ENCODE data around the gene EHMT1.

EHMT1 gene

GRCh38 chr9:137760426-137760825 lies 141.6 kb downstream of the EHMT1 start:
- Histone ChIP-seq H3K27ac (ENCODE audit: low read depth, low read length) (peak overlapping the region; percentile 50; the same call in 1 of the 2 replicates), H3K4me1 (ENCODE audit: control insufficient read depth, insufficient read depth, low read length, unreplicated experiment) (peaks cover 17% of the 10 kb centered on the region), H3K36me3 (ENCODE audit: insufficient read depth, low read length) (peaks cover 30% of the 10 kb centered on the region; the same call in 1 of the 2 replicates), H2AFZ (ENCODE audit: low read length, unreplicated experiment) (no peak overlapping the region), H3K27me3 (ENCODE audit: insufficient read depth, low read length) (no peaks in the 10 kb centered on the region), H3K4me3 (ENCODE audit: low read depth, low read length) (no peak overlapping the region), H3K79me2 (ENCODE audit: control insufficient read depth, insufficient read depth, low read length, unreplicated experiment) (peaks cover 10% of the 10 kb centered on the region)

DNA sequence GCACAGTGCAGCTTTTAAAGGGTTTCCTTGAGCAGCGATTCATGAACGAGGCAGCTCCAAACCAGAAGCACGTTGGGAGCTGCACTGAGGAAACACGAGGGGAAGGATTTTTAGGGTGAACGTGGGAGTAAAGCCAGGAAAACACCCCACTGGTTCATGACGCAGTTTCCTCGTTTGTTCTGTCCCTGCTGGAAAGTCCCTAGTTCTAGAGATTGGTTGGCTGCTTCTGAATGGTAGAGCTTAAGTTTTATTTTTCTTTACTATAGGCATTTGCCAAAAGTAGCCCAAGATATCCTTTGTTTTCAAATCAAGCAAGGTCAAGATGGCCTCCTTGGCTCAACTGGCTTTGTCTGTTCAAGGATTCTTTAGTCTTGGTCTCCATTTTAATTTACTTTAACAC lies 142.2 kb downstream of the EHMT1 start:
- H3K27ac ChIP-seq (ENCODE audit: low read depth, low read length): peak overlapping the region; percentile 50; the same call in 1 of the 2 replicates
- peaks cover 27% of the 10 kb centered on the region; the same call in 1 of the 2 replicates for H3K36me3 ChIP-seq (ENCODE audit: insufficient read depth, low read length)
- no peak overlapping the region for H3K4me3 ChIP-seq (ENCODE audit: low read depth, low read length)
- H3K27me3 ChIP-seq (ENCODE audit: insufficient read depth, low read length): no peaks in the 10 kb centered on the region
- H3K79me2 ChIP-seq (ENCODE audit: control insufficient read depth, insufficient read depth, low read length, unreplicated experiment): peaks cover 10% of the 10 kb centered on the region
- H3K4me1 ChIP-seq (ENCODE audit: control insufficient read depth, insufficient read depth, low read length, unreplicated experiment): peaks cover 17% of the 10 kb centered on the region
- H2AFZ ChIP-seq (ENCODE audit: low read length, unreplicated experiment): no peak overlapping the region

- no peaks in the 10 kb centered on the region for H3K27me3 ChIP-seq (ENCODE audit: insufficient read depth, low read length)
- H2AFZ ChIP-seq (ENCODE audit: low read length, unreplicated experiment): no peak overlapping the region
- H3K4me1 ChIP-seq (ENCODE audit: control insufficient read depth, insufficient read depth, low read length, unreplicated experiment): peaks cover 17% of the 10 kb centered on the region
- peaks cover 6% of the 10 kb centered on the region for H3K79me2 ChIP-seq (ENCODE audit: control insufficient read depth, insufficient read depth, low read length, unreplicated experiment)
- no peak overlapping the region for H3K27ac ChIP-seq (ENCODE audit: low read depth, low read length)
- peaks cover 27% of the 10 kb centered on the region; the same call in 1 of the 2 replicates for H3K36me3 ChIP-seq (ENCODE audit: insufficient read depth, low read length)
- H3K4me3 ChIP-seq (ENCODE audit: low read depth, low read length): no peak overlapping the region
These were observed 143.0 kb downstream of the EHMT1 start for GRCh38 chr9:137761793-137762192.

GRCh38 chr9:137762414-137763061 lies 143.7 kb downstream of the EHMT1 start:
- Histone ChIP-seq H3K4me1 (ENCODE audit: control insufficient read depth, insufficient read depth, low read length, unreplicated experiment) (peaks cover 12% of the 10 kb centered on the region), H3K4me3 (ENCODE audit: low read depth, low read length) (no peak overlapping the region), H2AFZ (ENCODE audit: low read length, unreplicated experiment) (no peak overlapping the region), H3K27ac (ENCODE audit: low read depth, low read length) (no peak overlapping the region), H3K79me2 (ENCODE audit: control insufficient read depth, insufficient read depth, low read length, unreplicated experiment) (peaks cover 3% of the 10 kb centered on the region), H3K27me3 (ENCODE audit: insufficient read depth, low read length) (no peaks in the 10 kb centered on the region), H3K36me3 (ENCODE audit: insufficient read depth, low read length) (peaks cover 27% of the 10 kb centered on the region; the same call in 1 of the 2 replicates)

DNA sequence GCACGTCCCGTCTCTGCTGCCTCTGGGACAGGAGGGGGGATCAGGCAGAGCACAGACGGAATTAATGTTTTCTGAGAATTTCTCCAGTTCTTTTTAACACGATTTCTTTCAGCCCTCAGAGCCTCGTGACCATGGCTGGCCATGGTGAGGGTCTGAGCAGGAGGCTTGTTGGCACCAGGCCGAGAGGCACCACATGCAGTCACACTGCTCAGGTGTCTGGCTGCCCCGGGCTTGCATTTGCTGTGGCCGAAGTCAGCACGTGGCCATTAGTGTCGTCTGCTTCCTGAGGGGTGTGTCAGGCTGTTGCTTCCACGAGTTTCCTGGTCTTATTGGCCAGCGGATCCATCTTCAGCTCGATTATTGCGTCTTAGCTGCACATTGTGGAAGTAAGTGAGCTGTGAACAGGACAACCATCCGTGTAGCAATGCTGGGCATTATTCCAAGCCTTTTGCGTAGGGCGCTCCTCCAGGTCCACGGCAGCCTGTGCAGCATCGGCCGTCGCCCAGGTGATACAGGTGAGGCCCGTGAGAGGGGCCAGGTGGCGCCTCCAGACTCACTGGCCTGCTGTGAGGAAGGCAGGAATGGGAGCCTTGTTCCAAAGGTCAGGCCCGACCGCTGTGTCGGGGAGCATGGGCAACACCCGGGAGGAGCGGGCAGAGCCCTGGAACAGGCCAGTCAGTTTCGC lies 144.6 kb downstream of the EHMT1 start:
- no peak overlapping the region for H2AFZ ChIP-seq (ENCODE audit: low read length, unreplicated experiment)
- H3K79me2 ChIP-seq (ENCODE audit: control insufficient read depth, insufficient read depth, low read length, unreplicated experiment): peaks cover 3% of the 10 kb centered on the region
- H3K27me3 ChIP-seq (ENCODE audit: insufficient read depth, low read length): no peaks in the 10 kb centered on the region
- H3K36me3 ChIP-seq (ENCODE audit: insufficient read depth, low read length): peaks cover 24% of the 10 kb centered on the region
- H3K4me1 ChIP-seq (ENCODE audit: control insufficient read depth, insufficient read depth, low read length, unreplicated experiment): peaks cover 5% of the 10 kb centered on the region
- H3K27ac ChIP-seq (ENCODE audit: low read depth, low read length): no peak overlapping the region
- H3K4me3 ChIP-seq (ENCODE audit: low read depth, low read length): no peak overlapping the region

- Histone ChIP-seq H3K36me3 (ENCODE audit: insufficient read depth, low read length) (peaks cover 19% of the 10 kb centered on the region), H2AFZ (ENCODE audit: low read length, unreplicated experiment) (no peak overlapping the region), H3K27ac (ENCODE audit: low read depth, low read length) (no peak overlapping the region), H3K4me3 (ENCODE audit: low read depth, low read length) (no peak overlapping the region), H3K27me3 (ENCODE audit: insufficient read depth, low read length) (no peaks in the 10 kb centered on the region), H3K79me2 (ENCODE audit: control insufficient read depth, insufficient read depth, low read length, unreplicated experiment) (peaks cover 3% of the 10 kb centered on the region), H3K4me1 (ENCODE audit: control insufficient read depth, insufficient read depth, low read length, unreplicated experiment) (peaks cover 5% of the 10 kb centered on the region)
These were observed 145.4 kb downstream of the EHMT1 start for GRCh38 chr9:137764171-137764671.

DNA sequence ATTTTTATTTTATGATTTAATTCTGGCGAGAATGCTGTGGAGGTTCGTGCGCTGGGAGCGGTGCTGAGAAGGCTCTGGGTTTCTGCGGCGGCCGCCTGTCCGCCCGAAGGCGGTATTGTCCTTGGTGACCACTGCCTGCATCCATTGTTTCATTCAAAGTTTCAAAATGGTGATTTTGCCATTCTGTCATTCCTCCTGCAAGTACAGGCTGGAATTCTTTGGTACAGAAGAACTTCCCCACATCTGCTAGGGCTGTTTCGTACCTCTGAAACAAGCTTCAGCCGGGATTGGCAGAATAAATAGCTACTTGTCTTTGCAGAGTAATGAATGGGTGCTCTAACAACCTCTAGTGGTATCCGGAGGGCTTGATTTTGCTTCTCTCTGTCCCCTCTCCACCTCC lies 146.2 kb downstream of the EHMT1 start:
- Histone ChIP-seq H3K4me3 (ENCODE audit: low read depth, low read length) (no peak overlapping the region), H3K27me3 (ENCODE audit: insufficient read depth, low read length) (no peaks in the 10 kb centered on the region), H3K4me1 (ENCODE audit: control insufficient read depth, insufficient read depth, low read length, unreplicated experiment) (peaks cover 5% of the 10 kb centered on the region), H2AFZ (ENCODE audit: low read length, unreplicated experiment) (no peak overlapping the region), H3K79me2 (ENCODE audit: control insufficient read depth, insufficient read depth, low read length, unreplicated experiment) (peaks cover 3% of the 10 kb centered on the region), H3K27ac (ENCODE audit: low read depth, low read length) (no peak overlapping the region), H3K36me3 (ENCODE audit: insufficient read depth, low read length) (peaks cover 20% of the 10 kb centered on the region)

DNA sequence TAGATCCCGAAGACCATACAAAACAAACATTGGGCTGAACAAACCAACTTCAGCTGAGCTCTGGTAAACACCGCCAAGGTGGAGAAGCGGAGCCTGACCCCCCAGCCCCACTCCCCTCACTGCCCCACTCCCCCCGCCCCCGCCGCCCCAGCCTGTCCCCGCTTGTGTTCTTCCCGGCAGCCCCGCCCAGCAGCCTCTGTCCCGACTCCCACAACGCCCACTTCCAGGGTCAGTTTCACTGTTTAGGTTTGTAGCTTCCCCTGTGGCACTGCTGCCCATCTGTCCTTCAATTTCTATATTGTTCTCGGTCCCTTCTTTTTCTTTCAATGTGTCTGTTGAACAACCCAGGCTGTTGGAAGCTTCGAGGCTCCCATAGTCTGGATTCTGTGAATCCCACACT lies 146.7 kb downstream of the EHMT1 start:
- peaks cover 20% of the 10 kb centered on the region for H3K36me3 ChIP-seq (ENCODE audit: insufficient read depth, low read length)
- no peak overlapping the region for H3K27ac ChIP-seq (ENCODE audit: low read depth, low read length)
- peaks cover 3% of the 10 kb centered on the region for H3K79me2 ChIP-seq (ENCODE audit: control insufficient read depth, insufficient read depth, low read length, unreplicated experiment)
- H3K4me3 ChIP-seq (ENCODE audit: low read depth, low read length): no peak overlapping the region
- no peaks in the 10 kb centered on the region for H3K27me3 ChIP-seq (ENCODE audit: insufficient read depth, low read length)
- H2AFZ ChIP-seq (ENCODE audit: low read length, unreplicated experiment): no peak overlapping the region
- H3K4me1 ChIP-seq (ENCODE audit: control insufficient read depth, insufficient read depth, low read length, unreplicated experiment): peaks cover under 1% of the 10 kb centered on the region

GRCh38 chr9:137771580-137771979 lies 152.8 kb downstream of the EHMT1 start:
- Histone ChIP-seq H2AFZ (ENCODE audit: low read length, unreplicated experiment) (no peak overlapping the region), H3K79me2 (ENCODE audit: control insufficient read depth, insufficient read depth, low read length, unreplicated experiment) (no peaks in the 10 kb centered on the region), H3K27ac (ENCODE audit: low read depth, low read length) (no peak overlapping the region), H3K36me3 (ENCODE audit: insufficient read depth, low read length) (peaks cover 21% of the 10 kb centered on the region), H3K4me3 (ENCODE audit: low read depth, low read length) (no peak overlapping the region), H3K27me3 (ENCODE audit: insufficient read depth, low read length) (no peaks in the 10 kb centered on the region), H3K4me1 (ENCODE audit: control insufficient read depth, insufficient read depth, low read length, unreplicated experiment) (no peaks in the 10 kb centered on the region)

DNA sequence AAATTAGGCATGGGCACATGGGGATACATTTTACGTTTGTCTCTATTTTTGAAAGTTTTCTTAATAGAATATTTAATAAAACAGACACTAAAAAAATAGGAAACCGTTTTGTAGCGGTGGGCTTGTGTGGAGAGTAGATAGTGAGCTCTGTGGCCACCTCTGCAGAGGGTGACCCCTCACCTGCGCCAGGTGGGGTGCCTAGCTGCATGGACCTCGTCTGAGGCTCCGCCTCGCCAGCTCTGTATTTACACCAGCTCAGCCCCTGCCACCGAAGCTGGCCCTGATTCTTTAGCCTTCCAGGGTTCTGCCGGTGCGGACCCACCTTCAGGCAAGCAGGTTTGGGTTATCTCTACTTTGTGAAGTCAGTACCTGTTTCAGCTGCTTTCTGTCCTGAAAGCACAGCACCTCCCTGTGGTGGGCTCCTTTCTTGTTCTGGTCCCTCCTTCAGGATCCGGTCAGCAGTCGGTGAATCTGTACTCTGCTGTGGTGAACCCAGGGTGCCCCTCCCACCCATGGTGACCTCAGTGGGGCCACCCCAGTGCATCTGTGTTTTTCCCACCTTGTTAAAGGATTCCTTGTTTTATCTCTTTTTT lies 153.6 kb downstream of the EHMT1 start:
- peaks cover 26% of the 10 kb centered on the region for H3K36me3 ChIP-seq (ENCODE audit: insufficient read depth, low read length)
- H3K79me2 ChIP-seq (ENCODE audit: control insufficient read depth, insufficient read depth, low read length, unreplicated experiment): no peaks in the 10 kb centered on the region
- no peaks in the 10 kb centered on the region for H3K4me1 ChIP-seq (ENCODE audit: control insufficient read depth, insufficient read depth, low read length, unreplicated experiment)
- H3K4me3 ChIP-seq (ENCODE audit: low read depth, low read length): no peak overlapping the region
- H2AFZ ChIP-seq (ENCODE audit: low read length, unreplicated experiment): no peak overlapping the region
- H3K27ac ChIP-seq (ENCODE audit: low read depth, low read length): no peak overlapping the region
- no peaks in the 10 kb centered on the region for H3K27me3 ChIP-seq (ENCODE audit: insufficient read depth, low read length)
